GM12878 (cell line): ENCODE results near the gene MUTYH.

Source experiments
- BHLHE40 ChIP-seq, 2 experiments: fragments of 450-650 bp in 1 of 2; IDR thresholded peaks; 2 replicates each; pipeline ENCODE4 v1.6.1; 2011 to 2017; ENCODE audit warnings: low read depth in 2 of 2, borderline replicate concordance in 1 of 2, improper control_type of control experiment in 1 of 2, low read length in 1 of 2, mild to moderate bottlenecking in 1 of 2
- CTCF ChIP-seq, 3 experiments: IDR thresholded peaks in 2 of 3; conservative IDR thresholded peaks in 1 of 3; 2 replicates each; pipeline ENCODE4 v1.5.1; 2011; ENCODE audit warnings: low read depth in 3 of 3, low read length in 3 of 3, mild to moderate bottlenecking in 3 of 3, control low read depth in 2 of 3, moderate library complexity in 2 of 3, inconsistent platforms in 1 of 3, mixed read lengths in 1 of 3; ENCODE audit not compliant: control insufficient read depth in 2 of 3, insufficient read depth in 1 of 3; ENCODE audit errors: extremely low read depth in 1 of 3
- EZH2 ChIP-seq: IDR thresholded peaks from 2 replicates; pipeline ENCODE4 v1.6.1; 2012; ENCODE audit warnings: low read depth, mild to moderate bottlenecking, control low read depth, inconsistent platforms, low read length, borderline replicate concordance; ENCODE audit not compliant: control insufficient read depth
- MAX ChIP-seq: IDR thresholded peaks from 2 replicates; pipeline ENCODE4 v1.6.1; 2012; ENCODE audit warnings: low read depth, low read length, improper control_type of control experiment
- POLR2A ChIP-seq: IDR thresholded peaks from 2 replicates; pipeline ENCODE4 v1.6.1; 2011; ENCODE audit warnings: low read depth, mild to moderate bottlenecking, low read length
- SIN3A ChIP-seq: IDR thresholded peaks from 2 replicates; pipeline ENCODE4 v1.6.1; 2012; ENCODE audit warnings: low read depth, low read length, improper control_type of control experiment
- SMAD1 ChIP-seq: fragments of 450-650 bp; IDR thresholded peaks from 2 replicates; pipeline ENCODE4 v1.6.1; 2018; ENCODE audit warnings: mild to moderate bottlenecking, low read depth; ENCODE audit not compliant: partially characterized antibody
- SP1 ChIP-seq: IDR thresholded peaks from one replicate; pipeline ENCODE4 v1.6.1; 2011; ENCODE audit warnings: low read depth, low read length
- SPI1 ChIP-seq: IDR thresholded peaks from 2 replicates; pipeline ENCODE4 v1.6.1; 2011; ENCODE audit warnings: low read depth, mild to moderate bottlenecking, low read length, moderate library complexity, borderline replicate concordance; ENCODE audit not compliant: insufficient read depth
- ZNF274 ChIP-seq: IDR thresholded peaks from one replicate; pipeline ENCODE4 v1.8.0; 2011; ENCODE audit not compliant: insufficient read length, insufficient read depth
- TF ChIP-seq, protein P1 (sequence below): fragments of 450-650 bp; IDR thresholded peaks from 2 replicates; pipeline ENCODE4 v1.6.1; 2017; ENCODE audit warnings: mild to moderate bottlenecking

- TF ChIP-seq CTCF (IDR thresholded peaks at IDR 0.05 in 2 of 3, conservative IDR thresholded peaks at IDR 0.05 in 1 of 3; ENCODE audit: control insufficient read depth in 2 of 3, extremely low read depth in 1 of 3, insufficient read depth in 1 of 3, low read depth in 3 of 3, low read length in 3 of 3) (no peak), EZH2 (no peak), ZNF274 (no peak), POLR2A (no peak), SP1 (no peak), BHLHE40 (IDR thresholded peaks at IDR 0.05; ENCODE audit: borderline replicate concordance in 1 of 2, low read depth in 2 of 2, low read length in 1 of 2) (no peak), SMAD1 (no peak), SPI1 (no peak), SIN3A (no peak), MAX (no peak)
- TF ChIP-seq, protein P1, sequence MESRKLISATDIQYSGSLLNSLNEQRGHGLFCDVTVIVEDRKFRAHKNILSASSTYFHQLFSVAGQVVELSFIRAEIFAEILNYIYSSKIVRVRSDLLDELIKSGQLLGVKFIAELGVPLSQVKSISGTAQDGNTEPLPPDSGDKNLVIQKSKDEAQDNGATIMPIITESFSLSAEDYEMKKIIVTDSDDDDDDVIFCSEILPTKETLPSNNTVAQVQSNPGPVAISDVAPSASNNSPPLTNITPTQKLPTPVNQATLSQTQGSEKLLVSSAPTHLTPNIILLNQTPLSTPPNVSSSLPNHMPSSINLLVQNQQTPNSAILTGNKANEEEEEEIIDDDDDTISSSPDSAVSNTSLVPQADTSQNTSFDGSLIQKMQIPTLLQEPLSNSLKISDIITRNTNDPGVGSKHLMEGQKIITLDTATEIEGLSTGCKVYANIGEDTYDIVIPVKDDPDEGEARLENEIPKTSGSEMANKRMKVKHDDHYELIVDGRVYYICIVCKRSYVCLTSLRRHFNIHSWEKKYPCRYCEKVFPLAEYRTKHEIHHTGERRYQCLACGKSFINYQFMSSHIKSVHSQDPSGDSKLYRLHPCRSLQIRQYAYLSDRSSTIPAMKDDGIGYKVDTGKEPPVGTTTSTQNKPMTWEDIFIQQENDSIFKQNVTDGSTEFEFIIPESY, result no peak
Measured at GRCh38 chr1:45373573-45373972, 33.3 kb upstream of the MUTYH start.
